Duodenal mucosa (tissue), 2 donors: Measurements from ENCODE around the gene MRGPRF.

Experiments used
- H3K27ac ChIP-seq: one replicate; pipeline ENCODE4 v1.7.0; 2013; ENCODE audit warnings: low read depth, low read length
- H3K27me3 ChIP-seq, 2 donors: one replicate each; pipeline ENCODE4 v1.7.0; 2013; ENCODE audit warnings: low read length in 2 of 2, control low read depth in 1 of 2; ENCODE audit not compliant: insufficient read depth in 2 of 2, control insufficient read depth in 1 of 2
- H3K36me3 ChIP-seq, 2 donors: one replicate each; pipeline ENCODE4 v1.7.0; 2013; ENCODE audit warnings: low read length in 2 of 2, control low read depth in 1 of 2; ENCODE audit not compliant: insufficient read depth in 2 of 2, control insufficient read depth in 1 of 2
- H3K4me1 ChIP-seq, 2 donors: one replicate each; pipeline ENCODE4 v1.7.0; 2013; ENCODE audit warnings: low read length in 2 of 2, control low read depth in 1 of 2; ENCODE audit not compliant: insufficient read depth in 2 of 2, control insufficient read depth in 1 of 2
- H3K4me3 ChIP-seq, 2 donors: one replicate each; pipeline ENCODE4 v1.7.0; 2013; ENCODE audit warnings: low read length in 2 of 2, low read depth in 1 of 2
- H3K9ac ChIP-seq, 2 donors: one replicate each; pipeline ENCODE4 v1.7.0; 2013; ENCODE audit warnings: low read length in 2 of 2, low read depth in 1 of 2
- H3K9me3 ChIP-seq, 2 donors: one replicate each; pipeline ENCODE4 v1.7.0; 2013; ENCODE audit warnings: low read length in 2 of 2, control low read depth in 1 of 2; ENCODE audit not compliant: control insufficient read depth in 1 of 2

The MRGPRF gene

GRCh38 chr11:68997124-68997994, 15.7 kb downstream of the MRGPRF start:
- H3K4me3 ChIP-seq, result no peak overlapping the region
- no peaks in the 10 kb centered on the region for H3K9me3 ChIP-seq
- H3K9ac ChIP-seq, result no peak overlapping the region
- H3K4me1 ChIP-seq, result no peaks in the 10 kb centered on the region
- no peak overlapping the region for H3K27ac ChIP-seq
- H3K36me3 ChIP-seq, result no peaks in the 10 kb centered on the region
- H3K27me3 ChIP-seq, result peaks cover 3% of the 10 kb centered on the region in 2 donors

GRCh38 chr11:68996376-68997123, 16.5 kb downstream of the MRGPRF start:
- Histone ChIP-seq H3K4me1 (no peaks in the 10 kb centered on the region), H3K9ac (no peak overlapping the region), H3K27ac (no peak overlapping the region), H3K9me3 (no peaks in the 10 kb centered on the region), H3K4me3 (no peak overlapping the region), H3K36me3 (no peaks in the 10 kb centered on the region), H3K27me3 (peaks cover 7 to 8% of the 10 kb centered on the region in 2 donors)

- H3K27me3 ChIP-seq, result peaks cover 8 to 17% of the 10 kb centered on the region in 2 donors
These were observed 18.2 kb downstream of the MRGPRF start for GRCh38 chr11:68994894-68995285.

GRCh38 chr11:68994161-68994893, 18.7 kb downstream of the MRGPRF start:
- H3K9ac ChIP-seq, result no peak overlapping the region
- no peaks in the 10 kb centered on the region for H3K4me1 ChIP-seq
- H3K36me3 ChIP-seq, result no peaks in the 10 kb centered on the region
- no peak overlapping the region for H3K4me3 ChIP-seq
- peaks cover 8 to 17% of the 10 kb centered on the region in 2 donors for H3K27me3 ChIP-seq
- H3K9me3 ChIP-seq, result no peaks in the 10 kb centered on the region
- H3K27ac ChIP-seq, result no peak overlapping the region

More at GRCh38 chr11:68994894-68995285, 18.2 kb downstream of the MRGPRF start:
- no peaks in the 10 kb centered on the region for H3K4me1 ChIP-seq
- H3K9me3 ChIP-seq, result no peaks in the 10 kb centered on the region
- no peak overlapping the region for H3K9ac ChIP-seq
- no peak overlapping the region for H3K27ac ChIP-seq
- no peak overlapping the region for H3K4me3 ChIP-seq
- no peaks in the 10 kb centered on the region for H3K36me3 ChIP-seq

- no peaks in the 10 kb centered on the region for H3K9me3 ChIP-seq
- H3K36me3 ChIP-seq, result no peaks in the 10 kb centered on the region
- H3K27me3 ChIP-seq, result peaks cover 8 to 17% of the 10 kb centered on the region in 2 donors
- no peaks in the 10 kb centered on the region for H3K4me1 ChIP-seq
- no peak overlapping the region for H3K9ac ChIP-seq
- no peak overlapping the region for H3K4me3 ChIP-seq
- H3K27ac ChIP-seq, result no peak overlapping the region
These were observed 19.5 kb downstream of the MRGPRF start for GRCh38 chr11:68993546-68993945.

GRCh38 chr11:68992743-68993255, 20.2 kb downstream of the MRGPRF start:
- Histone ChIP-seq H3K27me3 (peaks cover 8 to 17% of the 10 kb centered on the region in 2 donors), H3K36me3 (no peaks in the 10 kb centered on the region), H3K27ac (no peak overlapping the region), H3K9ac (no peak overlapping the region), H3K4me3 (no peak overlapping the region), H3K4me1 (no peaks in the 10 kb centered on the region), H3K9me3 (no peaks in the 10 kb centered on the region)

GRCh38 chr11:68990995-68991780, 21.9 kb downstream of the MRGPRF start:
- no peaks in the 10 kb centered on the region for H3K4me1 ChIP-seq
- no peaks in the 10 kb centered on the region for H3K9me3 ChIP-seq
- H3K9ac ChIP-seq, result no peak overlapping the region
- no peaks in the 10 kb centered on the region for H3K36me3 ChIP-seq
- H3K27me3 ChIP-seq, result peaks cover 8 to 17% of the 10 kb centered on the region in 2 donors
- H3K27ac ChIP-seq, result no peak overlapping the region
- H3K4me3 ChIP-seq, result no peak overlapping the region

- H3K4me1 ChIP-seq, result no peaks in the 10 kb centered on the region
- H3K4me3 ChIP-seq, result no peak overlapping the region
- H3K9me3 ChIP-seq, result no peaks in the 10 kb centered on the region
- H3K9ac ChIP-seq, result no peak overlapping the region
- H3K36me3 ChIP-seq, result no peaks in the 10 kb centered on the region
- H3K27ac ChIP-seq, result no peak overlapping the region
- peaks cover 8 to 17% of the 10 kb centered on the region in 2 donors for H3K27me3 ChIP-seq
These were observed 23.0 kb downstream of the MRGPRF start for GRCh38 chr11:68989936-68990606.

GRCh38 chr11:68988491-68988890, 24.6 kb downstream of the MRGPRF start:
- H3K27ac ChIP-seq, result no peak overlapping the region
- no peaks in the 10 kb centered on the region for H3K36me3 ChIP-seq
- no peak overlapping the region for H3K9ac ChIP-seq
- H3K4me1 ChIP-seq, result no peaks in the 10 kb centered on the region
- peaks cover 8 to 17% of the 10 kb centered on the region in 2 donors for H3K27me3 ChIP-seq
- H3K4me3 ChIP-seq, result no peak overlapping the region
- no peaks in the 10 kb centered on the region for H3K9me3 ChIP-seq
